Nephron (organoid): ENCODE measurements around the gene TMEM8B.

Source experiments
- H3K27ac Mint-ChIP-seq, 3 experiments: 2 replicates each; pipeline ENCODE4 v1.8.0; 2020; ENCODE audit warnings: mixed read lengths in 3 of 3, mild to moderate bottlenecking in 2 of 3, moderate library complexity in 1 of 3
- H3K27me3 Mint-ChIP-seq: 2 replicates; pipeline ENCODE4 v1.8.0; 2021; ENCODE audit warnings: low read depth, mild to moderate bottlenecking, moderate library complexity, mixed read lengths
- H3K36me3 Mint-ChIP-seq: 2 replicates; pipeline ENCODE4 v1.8.0; 2020; ENCODE audit warnings: low read depth, mixed read lengths
- H3K4me1 Mint-ChIP-seq: 2 replicates; pipeline ENCODE4 v1.8.0; 2020; ENCODE audit warnings: mixed read lengths
- H3K4me3 Mint-ChIP-seq, 3 experiments: 2 replicates each; pipeline ENCODE4 v1.8.0; 2020; ENCODE audit warnings: mild to moderate bottlenecking in 3 of 3, mixed read lengths in 3 of 3, moderate library complexity in 2 of 3
- H3K9me3 Mint-ChIP-seq: 2 replicates; pipeline ENCODE4 v1.8.0; 2020; ENCODE audit warnings: mixed read lengths
- CTCF ChIP-seq, 3 experiments: fragments of 200-600 bp; sonication (generic); IDR thresholded peaks; one replicate each; pipeline ENCODE4 v1.5.0; 2021; ENCODE audit warnings: antibody characterized with exemption in 3 of 3; ENCODE audit not compliant: unreplicated experiment in 3 of 3

The TMEM8B gene

DNA sequence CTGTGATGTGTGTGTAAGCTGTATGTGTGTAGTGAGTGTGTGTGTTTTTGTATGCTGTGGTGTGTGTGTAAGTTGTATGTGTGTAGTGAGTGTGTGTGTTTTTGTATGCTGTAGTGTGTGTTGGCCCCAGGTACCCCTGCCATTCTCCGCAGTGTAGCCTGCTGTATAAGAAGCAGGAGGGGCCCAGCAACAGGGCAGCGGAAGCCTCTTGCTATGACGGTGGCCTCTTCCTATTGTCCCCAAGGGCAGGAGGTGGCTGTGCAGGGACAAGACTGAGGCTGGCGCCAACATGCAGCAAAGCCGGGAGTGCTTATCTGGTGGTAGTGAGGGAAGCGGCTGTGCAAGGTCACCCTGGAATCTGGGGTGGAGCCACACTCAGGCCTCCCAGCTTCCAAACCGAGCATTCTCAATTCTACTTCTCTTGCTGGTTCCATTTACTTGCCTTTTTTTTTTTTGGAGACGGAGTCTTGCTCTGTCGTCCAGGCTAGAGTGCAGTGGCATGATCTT, 85.3 kb downstream of the TMEM8B start:
- Mint-ChIP-seq H3K27ac (no peak overlapping the region), H3K27me3 (no peaks in the 10 kb centered on the region), H3K4me1 (peaks cover 25% of the 10 kb centered on the region), H3K9me3 (no peaks in the 10 kb centered on the region), H3K4me3 (no peak overlapping the region), H3K36me3 (no peaks in the 10 kb centered on the region)
- TF ChIP-seq CTCF (IDR thresholded peaks at IDR 0.05; ENCODE audit: unreplicated experiment in 3 of 3), result no peak
